ENCODE measurements around the gene CAP2.

- TF ChIP-seq POLR2A (IDR thresholded peaks at IDR 0.05; ENCODE audit: low read length) (no peak), GATA1 (IDR thresholded peaks at IDR 0.05; ENCODE audit: low read depth, low read length) (no peak)
Observed at GRCh38 chr6:17580518-17581048, 187.2 kb downstream of the CAP2 start.

Data from erythroblast (primary cell).